HepG2 (cell line): ENCODE data around the gene GIPC2. TPM values are rescaled to one million over a fixed set of nuclear protein-coding genes. Genes with fewer than 3 reads are reported as not detected.

Experiments used
- HDAC1 ChIP-seq: sonication (generic); formaldehyde crosslinking; IDR thresholded peaks from 2 replicates; pipeline ENCODE4 v1.5.1; 2020; ENCODE audit warnings: mild to moderate bottlenecking, missing genetic modification reagents
- HHEX ChIP-seq: IDR thresholded peaks from 2 replicates; pipeline ENCODE4 v1.6.1; 2016; ENCODE audit warnings: control low read depth
- KDM5A ChIP-seq: fragments of 200-600 bp; sonication (generic); IDR thresholded peaks from 2 replicates; pipeline ENCODE4 v1.7.0; 2018; ENCODE audit warnings: antibody characterized with exemption, mild to moderate bottlenecking, low read length, borderline replicate concordance
- KDM5B ChIP-seq: sonication (generic); formaldehyde crosslinking; IDR thresholded peaks from 2 replicates; pipeline ENCODE4 v1.4.0; 2020; ENCODE audit warnings: missing genetic modification reagents, mild to moderate bottlenecking, borderline replicate concordance
- MAF1 ChIP-seq: sonication (generic); formaldehyde crosslinking; IDR thresholded peaks from 2 replicates; pipeline ENCODE4 v1.5.0; 2020; ENCODE audit warnings: missing genetic modification reagents, borderline replicate concordance
- MXD4 ChIP-seq: IDR thresholded peaks from 2 replicates; pipeline ENCODE4 v1.6.1; 2016; ENCODE audit warnings: mild to moderate bottlenecking, missing biosample characterization, missing genetic modification reagents
- RAD21 ChIP-seq: fragments of 450-650 bp; formaldehyde crosslinking; IDR thresholded peaks from 2 replicates; pipeline ENCODE4 v1.5.0; 2020; ENCODE audit warnings: mild to moderate bottlenecking
- SIN3A ChIP-seq: IDR thresholded peaks from 2 replicates; pipeline ENCODE4 v1.6.1; 2011; ENCODE audit warnings: low read depth, mild to moderate bottlenecking, control low read depth, low read length, borderline replicate concordance
- SMAD1 ChIP-seq: sonication (generic); formaldehyde crosslinking; IDR thresholded peaks from 2 replicates; pipeline ENCODE4 v1.4.0; 2020; ENCODE audit warnings: missing genetic modification reagents, low read depth, mild to moderate bottlenecking, borderline replicate concordance
- TCF7 ChIP-seq: sonication (generic); IDR thresholded peaks from 2 replicates; pipeline ENCODE4 v1.6.1; 2016; ENCODE audit warnings: antibody characterized with exemption, low read depth
- U2AF2 ChIP-seq: fragments of 200-400 bp; formaldehyde crosslinking; IDR thresholded peaks from 2 replicates; pipeline ENCODE4 v1.6.1; 2017; ENCODE audit warnings: low read depth, mild to moderate bottlenecking, low read length
- ZFP37 ChIP-seq: sonication (generic); formaldehyde crosslinking; IDR thresholded peaks from 2 replicates; pipeline ENCODE4 v1.4.0; 2020; ENCODE audit warnings: missing genetic modification reagents, borderline replicate concordance
- ZNF329 ChIP-seq: sonication (generic); formaldehyde crosslinking; IDR thresholded peaks from 2 replicates; pipeline ENCODE4 v1.9.0; 2021; ENCODE audit warnings: low read depth, mild to moderate bottlenecking, missing genetic modification reagents
- ZNF337 ChIP-seq: sonication (generic); formaldehyde crosslinking; IDR thresholded peaks from 2 replicates; pipeline ENCODE4 v1.5.1; 2020; ENCODE audit warnings: missing genetic modification reagents, low read depth, mild to moderate bottlenecking, borderline replicate concordance
- ZNF432 ChIP-seq: sonication (generic); formaldehyde crosslinking; IDR thresholded peaks from 2 replicates; pipeline ENCODE4 v1.5.0; 2020; ENCODE audit warnings: missing genetic modification reagents, mild to moderate bottlenecking, borderline replicate concordance
- ZNF44 ChIP-seq: sonication (generic); formaldehyde crosslinking; IDR thresholded peaks from 2 replicates; pipeline ENCODE4 v1.5.1; 2020; ENCODE audit warnings: mild to moderate bottlenecking, missing genetic modification reagents
- ZNF501 ChIP-seq: sonication (generic); formaldehyde crosslinking; IDR thresholded peaks from 2 replicates; pipeline ENCODE4 v1.5.1; 2020; ENCODE audit warnings: mild to moderate bottlenecking, moderate library complexity, missing genetic modification reagents
- polyA plus RNA-seq, 8 experiments: library from polyadenylated mRNA; depleted of rRNA in 3 of 8; stranded (reverse) in 7 of 8; unstranded in 1 of 8; fragments of >200 nt; fragmentation: Illumina TruSeq in 4 of 8; extraction: Trizol in 4 of 8; gene quantifications; 2 replicates each; pipeline versions ENCODE4 v1.2.1 to v1.2.3, GENCODE V29; 2011 to 2016; ENCODE audit warnings: low read depth in 4 of 8, missing spikeins in 1 of 8, mixed read lengths in 1 of 8; ENCODE audit not compliant: insufficient read depth in 1 of 8
- total RNA-seq, 5 experiments: library from RNA; depleted of rRNA; stranded (reverse); fragments of >200 nt; fragmentation: Illumina TruSeq; extraction: Trizol; gene quantifications; 2 replicates each; pipeline ENCODE4 v1.2.3, GENCODE V29; 2016; ENCODE audit warnings: low read depth in 1 of 5
- TF ChIP-seq, protein P1 (sequence below): IDR thresholded peaks from 2 replicates; pipeline ENCODE4 v1.6.1; 2016; ENCODE audit warnings: low read depth, missing genetic modification reagents, missing compliant biosample characterization
- TF ChIP-seq, protein P2 (sequence below): IDR thresholded peaks from 2 replicates; pipeline ENCODE4 v1.6.1; 2016; ENCODE audit warnings: mild to moderate bottlenecking, missing biosample characterization, missing genetic modification reagents
- TF ChIP-seq, protein P3 (sequence below): sonication (generic); formaldehyde crosslinking; IDR thresholded peaks from 2 replicates; pipeline ENCODE4 v1.4.0; 2020; ENCODE audit warnings: missing genetic modification reagents, borderline replicate concordance

GIPC2 gene
- total and polyA plus RNA-seq, 2 of the 13 experiments (the other 11 are each of a cell fraction or from before 2014, with no cell fraction given): 6.1 to 21.6 TPM

DNA sequence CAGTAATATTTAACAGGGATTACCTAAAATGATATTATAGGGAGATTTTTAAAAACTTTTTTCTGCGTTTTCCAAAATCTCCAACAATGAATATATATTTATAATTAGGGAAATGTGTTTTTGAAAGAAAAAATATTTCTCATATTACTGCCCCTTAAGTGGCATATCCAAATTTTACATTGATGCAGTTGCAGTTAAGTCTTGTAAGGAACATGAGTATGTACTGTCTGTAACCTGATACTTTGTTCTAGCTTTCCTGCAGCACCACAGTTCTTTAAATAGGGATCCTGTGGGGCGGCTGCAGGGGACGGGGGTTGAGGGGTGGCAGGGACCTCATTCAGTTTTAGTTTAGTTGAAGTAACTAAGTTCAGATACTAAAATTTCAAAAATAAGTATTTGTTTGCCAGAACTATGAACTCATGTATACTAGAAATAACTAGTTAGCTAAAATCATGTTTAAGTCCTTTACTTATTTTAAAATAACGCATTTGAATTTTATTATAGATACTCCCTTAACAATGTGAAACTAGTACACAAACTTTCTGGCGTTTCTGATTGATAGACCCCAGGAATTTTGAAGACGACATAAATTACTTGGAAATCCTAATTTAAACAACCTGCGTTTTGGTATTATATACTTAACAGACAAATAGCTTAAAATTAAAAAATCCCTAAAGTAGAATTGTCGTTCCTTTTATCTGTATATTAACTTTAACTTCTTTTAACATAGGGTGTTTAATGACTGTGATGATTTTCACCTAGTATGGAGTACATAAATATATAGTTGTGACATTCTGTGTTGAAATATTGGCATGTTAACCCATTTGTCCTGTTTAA is 41.7 kb upstream of the GIPC2 start (continued):
- TF ChIP-seq SIN3A (no peak; the same call in 1 of the 2 replicates), TCF7 (no peak), ZNF501 (CRISPR knock-in tag) (no peak), MXD4 (no peak), HDAC1 (CRISPR knock-in tag) (no peak), MAF1 (CRISPR knock-in tag) (no peak), U2AF2 (no peak), ZNF432 (CRISPR knock-in tag) (no peak), SMAD1 (CRISPR knock-in tag) (no peak), ZNF44 (CRISPR knock-in tag) (no peak), ZNF329 (no peak), RAD21 (CRISPR knock-in tag) (peak; percentile 64; the same call in 1 of the 2 replicates), KDM5A (no peak), KDM5B (CRISPR knock-in tag) (no peak), ZNF337 (CRISPR knock-in tag) (no peak), ZFP37 (CRISPR knock-in tag) (no peak), HHEX (no peak)
- TF ChIP-seq, protein P1, sequence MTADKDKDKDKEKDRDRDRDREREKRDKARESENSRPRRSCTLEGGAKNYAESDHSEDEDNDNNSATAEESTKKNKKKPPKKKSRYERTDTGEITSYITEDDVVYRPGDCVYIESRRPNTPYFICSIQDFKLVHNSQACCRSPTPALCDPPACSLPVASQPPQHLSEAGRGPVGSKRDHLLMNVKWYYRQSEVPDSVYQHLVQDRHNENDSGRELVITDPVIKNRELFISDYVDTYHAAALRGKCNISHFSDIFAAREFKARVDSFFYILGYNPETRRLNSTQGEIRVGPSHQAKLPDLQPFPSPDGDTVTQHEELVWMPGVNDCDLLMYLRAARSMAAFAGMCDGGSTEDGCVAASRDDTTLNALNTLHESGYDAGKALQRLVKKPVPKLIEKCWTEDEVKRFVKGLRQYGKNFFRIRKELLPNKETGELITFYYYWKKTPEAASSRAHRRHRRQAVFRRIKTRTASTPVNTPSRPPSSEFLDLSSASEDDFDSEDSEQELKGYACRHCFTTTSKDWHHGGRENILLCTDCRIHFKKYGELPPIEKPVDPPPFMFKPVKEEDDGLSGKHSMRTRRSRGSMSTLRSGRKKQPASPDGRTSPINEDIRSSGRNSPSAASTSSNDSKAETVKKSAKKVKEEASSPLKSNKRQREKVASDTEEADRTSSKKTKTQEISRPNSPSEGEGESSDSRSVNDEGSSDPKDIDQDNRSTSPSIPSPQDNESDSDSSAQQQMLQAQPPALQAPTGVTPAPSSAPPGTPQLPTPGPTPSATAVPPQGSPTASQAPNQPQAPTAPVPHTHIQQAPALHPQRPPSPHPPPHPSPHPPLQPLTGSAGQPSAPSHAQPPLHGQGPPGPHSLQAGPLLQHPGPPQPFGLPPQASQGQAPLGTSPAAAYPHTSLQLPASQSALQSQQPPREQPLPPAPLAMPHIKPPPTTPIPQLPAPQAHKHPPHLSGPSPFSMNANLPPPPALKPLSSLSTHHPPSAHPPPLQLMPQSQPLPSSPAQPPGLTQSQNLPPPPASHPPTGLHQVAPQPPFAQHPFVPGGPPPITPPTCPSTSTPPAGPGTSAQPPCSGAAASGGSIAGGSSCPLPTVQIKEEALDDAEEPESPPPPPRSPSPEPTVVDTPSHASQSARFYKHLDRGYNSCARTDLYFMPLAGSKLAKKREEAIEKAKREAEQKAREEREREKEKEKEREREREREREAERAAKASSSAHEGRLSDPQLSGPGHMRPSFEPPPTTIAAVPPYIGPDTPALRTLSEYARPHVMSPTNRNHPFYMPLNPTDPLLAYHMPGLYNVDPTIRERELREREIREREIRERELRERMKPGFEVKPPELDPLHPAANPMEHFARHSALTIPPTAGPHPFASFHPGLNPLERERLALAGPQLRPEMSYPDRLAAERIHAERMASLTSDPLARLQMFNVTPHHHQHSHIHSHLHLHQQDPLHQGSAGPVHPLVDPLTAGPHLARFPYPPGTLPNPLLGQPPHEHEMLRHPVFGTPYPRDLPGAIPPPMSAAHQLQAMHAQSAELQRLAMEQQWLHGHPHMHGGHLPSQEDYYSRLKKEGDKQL (CRISPR knock-in tag): no peak
- TF ChIP-seq, protein P2, sequence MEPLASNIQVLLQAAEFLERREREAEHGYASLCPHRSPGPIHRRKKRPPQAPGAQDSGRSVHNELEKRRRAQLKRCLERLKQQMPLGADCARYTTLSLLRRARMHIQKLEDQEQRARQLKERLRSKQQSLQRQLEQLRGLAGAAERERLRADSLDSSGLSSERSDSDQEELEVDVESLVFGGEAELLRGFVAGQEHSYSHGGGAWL (CRISPR knock-in tag): no peak
- TF ChIP-seq, protein P3, sequence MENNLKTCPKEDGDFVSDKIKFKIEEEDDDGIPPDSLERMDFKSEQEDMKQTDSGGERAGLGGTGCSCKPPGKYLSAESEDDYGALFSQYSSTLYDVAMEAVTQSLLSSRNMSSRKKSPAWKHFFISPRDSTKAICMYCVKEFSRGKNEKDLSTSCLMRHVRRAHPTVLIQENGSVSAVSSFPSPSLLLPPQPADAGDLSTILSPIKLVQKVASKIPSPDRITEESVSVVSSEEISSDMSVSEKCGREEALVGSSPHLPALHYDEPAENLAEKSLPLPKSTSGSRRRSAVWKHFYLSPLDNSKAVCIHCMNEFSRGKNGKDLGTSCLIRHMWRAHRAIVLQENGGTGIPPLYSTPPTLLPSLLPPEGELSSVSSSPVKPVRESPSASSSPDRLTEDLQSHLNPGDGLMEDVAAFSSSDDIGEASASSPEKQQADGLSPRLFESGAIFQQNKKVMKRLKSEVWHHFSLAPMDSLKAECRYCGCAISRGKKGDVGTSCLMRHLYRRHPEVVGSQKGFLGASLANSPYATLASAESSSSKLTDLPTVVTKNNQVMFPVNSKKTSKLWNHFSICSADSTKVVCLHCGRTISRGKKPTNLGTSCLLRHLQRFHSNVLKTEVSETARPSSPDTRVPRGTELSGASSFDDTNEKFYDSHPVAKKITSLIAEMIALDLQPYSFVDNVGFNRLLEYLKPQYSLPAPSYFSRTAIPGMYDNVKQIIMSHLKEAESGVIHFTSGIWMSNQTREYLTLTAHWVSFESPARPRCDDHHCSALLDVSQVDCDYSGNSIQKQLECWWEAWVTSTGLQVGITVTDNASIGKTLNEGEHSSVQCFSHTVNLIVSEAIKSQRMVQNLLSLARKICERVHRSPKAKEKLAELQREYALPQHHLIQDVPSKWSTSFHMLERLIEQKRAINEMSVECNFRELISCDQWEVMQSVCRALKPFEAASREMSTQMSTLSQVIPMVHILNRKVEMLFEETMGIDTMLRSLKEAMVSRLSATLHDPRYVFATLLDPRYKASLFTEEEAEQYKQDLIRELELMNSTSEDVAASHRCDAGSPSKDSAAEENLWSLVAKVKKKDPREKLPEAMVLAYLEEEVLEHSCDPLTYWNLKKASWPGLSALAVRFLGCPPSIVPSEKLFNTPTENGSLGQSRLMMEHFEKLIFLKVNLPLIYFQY: no peak
